Subcutaneous abdominal adipose tissue (tissue), 5 donors: Measurements from ENCODE around the gene USP49.

Source experiments
- H3K27ac ChIP-seq: one replicate; pipeline ENCODE4 v1.7.0; 2013; ENCODE audit warnings: low read depth, mild to moderate bottlenecking, inconsistent platforms, low read length, moderate library complexity
- H3K27me3 ChIP-seq, 5 donors: one replicate each; pipeline ENCODE4 v1.7.0; 2013; ENCODE audit warnings: low read length in 5 of 5, inconsistent platforms in 1 of 5; ENCODE audit not compliant: control insufficient read depth in 5 of 5, insufficient read depth in 4 of 5
- H3K36me3 ChIP-seq, 5 donors: one replicate each; pipeline ENCODE4 v1.7.0; 2013; ENCODE audit warnings: low read length in 5 of 5; ENCODE audit not compliant: control insufficient read depth in 5 of 5, insufficient read depth in 5 of 5
- H3K4me1 ChIP-seq, 5 donors: one replicate each; pipeline ENCODE4 v1.7.0; 2013; ENCODE audit warnings: low read length in 5 of 5, mild to moderate bottlenecking in 3 of 5, moderate library complexity in 1 of 5; ENCODE audit not compliant: control insufficient read depth in 5 of 5, insufficient read depth in 5 of 5
- H3K4me3 ChIP-seq, 5 donors: one replicate each; pipeline ENCODE4 v1.7.0; 2013; ENCODE audit warnings: low read length in 5 of 5, low read depth in 1 of 5
- H3K9ac ChIP-seq, 5 donors: one replicate each; pipeline ENCODE4 v1.7.0; 2013; ENCODE audit warnings: low read length in 5 of 5, mild to moderate bottlenecking in 4 of 5, moderate library complexity in 3 of 5
- H3K9me3 ChIP-seq, 5 donors: one replicate each; pipeline ENCODE4 v1.7.0; 2013; ENCODE audit warnings: low read length in 5 of 5; ENCODE audit not compliant: control insufficient read depth in 5 of 5
- donor health status: healthy.
- donor health status: healthy.
- donor health status: healthy.
- donor health status: healthy.
- donor health status: healthy.

The USP49 gene

DNA sequence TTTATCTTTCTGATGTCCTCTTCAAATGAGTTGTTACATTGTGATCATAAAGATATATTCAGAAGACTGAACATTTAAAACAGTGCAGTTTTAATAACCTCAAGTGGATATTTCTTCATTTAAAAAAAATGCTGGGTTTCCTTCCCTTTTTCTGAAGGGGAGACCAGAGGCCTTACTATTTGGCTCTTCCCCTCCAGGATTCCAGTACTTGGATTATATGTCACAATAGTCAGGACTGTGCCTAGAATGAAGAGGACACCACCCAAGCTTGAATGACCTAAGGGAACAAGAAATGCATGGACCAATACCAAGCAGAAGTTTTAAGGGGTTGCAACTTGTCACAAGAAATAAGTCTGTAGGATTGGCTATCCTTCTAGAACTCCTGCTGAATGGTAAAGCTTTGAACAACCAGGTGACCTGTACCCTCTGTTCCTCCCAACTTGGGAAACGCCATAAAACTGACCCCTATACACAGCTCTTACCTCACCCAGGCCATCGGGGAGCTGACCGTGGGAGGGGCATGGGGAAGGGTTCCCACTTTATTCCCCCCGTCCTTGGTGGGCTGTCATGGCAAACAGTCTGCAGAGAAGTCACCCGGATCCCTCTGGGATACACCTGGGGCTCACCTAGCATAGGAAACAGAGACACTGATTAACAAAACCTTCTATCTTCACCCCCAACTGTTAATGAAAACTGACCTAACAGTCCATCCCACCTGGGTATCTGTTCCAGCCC lies 117.5 kb downstream of the USP49 start:
- H3K27ac ChIP-seq, result no peak overlapping the region
- no peaks in the 10 kb centered on the region for H3K9me3 ChIP-seq
- peaks cover 9 to 35% (median 30%) of the 10 kb centered on the region in 5 donors for H3K4me1 ChIP-seq
- no peaks in the 10 kb centered on the region for H3K27me3 ChIP-seq
- peaks cover 3 to 38% (median 31%) of the 10 kb centered on the region in 5 donors for H3K36me3 ChIP-seq
- no peak overlapping the region for H3K4me3 ChIP-seq
- H3K9ac ChIP-seq, result peak overlapping the region in 2 of 5 donors; percentile 18 to 47

DNA sequence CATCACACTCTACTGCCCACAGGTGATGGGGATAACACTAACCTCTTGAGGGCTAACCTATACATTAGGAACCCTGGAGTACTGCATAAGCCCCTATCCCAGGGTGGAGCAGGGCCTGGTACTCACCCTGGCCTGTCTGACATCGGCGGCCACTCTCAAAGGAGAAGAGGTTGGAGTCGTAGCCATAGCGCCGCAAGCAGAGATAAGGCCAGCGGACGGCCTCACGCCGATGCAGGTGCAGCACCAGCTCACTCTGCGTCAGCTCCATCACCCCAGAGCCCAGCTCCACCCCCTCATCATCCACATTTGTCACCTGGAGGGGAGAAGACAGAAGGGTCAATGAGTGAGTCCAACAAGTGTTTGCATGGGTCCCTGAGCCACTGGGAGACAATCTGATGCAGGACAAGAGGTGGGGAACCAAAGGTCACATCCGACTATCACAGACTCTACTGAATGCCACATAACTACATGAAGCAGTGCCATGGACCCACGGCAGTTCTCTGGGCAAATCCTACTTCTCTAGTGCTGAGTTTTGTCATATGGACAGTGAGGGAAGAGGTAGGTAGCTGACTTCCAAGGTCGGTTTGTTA lies 119.8 kb downstream of the USP49 start:
- Histone ChIP-seq H3K36me3 (peaks cover 3 to 61% (median 54%) of the 10 kb centered on the region in 5 donors), H3K4me3 (no peak overlapping the region), H3K9ac (no peak overlapping the region), H3K27me3 (no peaks in the 10 kb centered on the region), H3K9me3 (no peaks in the 10 kb centered on the region), H3K27ac (no peak overlapping the region), H3K4me1 (peaks cover 7 to 22% (median 16%) of the 10 kb centered on the region in 5 donors)

DNA sequence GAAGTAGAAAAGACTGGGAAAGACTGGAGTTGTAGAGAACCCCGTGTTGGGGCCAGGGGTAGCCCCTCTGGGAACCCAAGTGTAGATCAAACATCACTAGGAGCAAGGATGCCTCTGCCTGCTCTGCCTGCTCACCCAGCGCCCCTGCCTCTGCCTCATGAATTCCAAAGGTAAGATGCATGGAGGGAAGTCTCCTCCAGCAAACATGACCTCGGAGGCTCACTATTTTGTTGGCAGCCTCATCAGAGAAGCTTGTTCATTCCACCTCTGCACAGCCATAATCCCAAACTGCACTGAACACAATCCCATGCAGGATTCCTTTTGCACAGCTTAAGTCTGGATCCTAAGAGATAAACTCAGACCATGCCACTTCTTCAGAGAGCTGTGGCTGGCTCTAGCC lies 120.3 kb downstream of the USP49 start:
- no peak overlapping the region for H3K4me3 ChIP-seq
- no peaks in the 10 kb centered on the region for H3K9me3 ChIP-seq
- H3K36me3 ChIP-seq, result peaks cover 3 to 65% (median 56%) of the 10 kb centered on the region in 5 donors
- H3K27me3 ChIP-seq, result no peaks in the 10 kb centered on the region
- H3K27ac ChIP-seq, result no peak overlapping the region
- H3K4me1 ChIP-seq, result peaks cover 7 to 22% (median 16%) of the 10 kb centered on the region in 5 donors
- H3K9ac ChIP-seq, result no peak overlapping the region

DNA sequence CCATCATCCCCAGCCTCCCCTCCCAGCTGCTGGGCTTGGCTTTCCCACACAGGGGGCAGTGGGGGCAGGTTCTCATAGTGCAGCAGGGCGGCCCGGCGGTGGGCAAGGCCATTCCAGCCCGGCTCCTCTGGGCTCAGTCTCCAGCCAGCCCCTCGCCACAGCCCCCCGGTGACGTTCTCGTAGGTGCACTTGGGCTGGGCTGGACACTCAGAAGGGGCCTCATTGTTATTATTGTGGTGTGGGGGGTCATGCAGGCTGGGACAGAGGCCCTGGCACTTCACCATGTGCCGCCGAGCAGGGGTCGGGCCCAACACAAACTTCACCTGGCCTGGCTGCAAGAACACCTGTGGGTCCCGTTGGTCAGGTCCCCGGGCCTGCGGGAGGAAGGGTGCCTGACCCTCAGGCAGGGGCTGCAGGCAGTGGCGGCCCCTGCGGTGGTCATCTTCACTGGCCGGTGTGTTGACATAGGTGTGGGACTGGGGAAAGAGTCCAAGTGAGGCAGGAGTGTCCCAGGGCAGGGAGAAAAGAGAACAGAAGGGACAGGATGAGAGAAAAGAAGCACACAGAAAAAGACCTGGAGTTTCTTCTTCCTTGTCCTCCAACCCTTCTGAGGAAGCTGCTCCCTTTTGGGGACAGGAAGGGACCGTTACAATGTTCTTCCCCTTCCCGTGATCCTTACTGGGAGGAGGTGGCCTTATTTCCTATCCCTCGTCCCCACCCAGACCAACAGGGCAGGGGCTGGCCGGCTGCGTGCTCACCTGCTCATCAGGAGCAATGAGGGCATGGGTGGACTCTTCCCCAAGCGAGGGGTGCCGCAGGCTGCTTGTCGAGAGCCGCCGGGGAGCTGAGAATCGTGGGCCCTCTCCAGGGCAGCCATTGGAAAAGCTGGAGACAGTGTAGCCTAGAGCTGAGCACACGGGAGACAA lies 123.9 kb downstream of the USP49 start:
- H3K4me3 ChIP-seq, result no peak overlapping the region
- no peak overlapping the region for H3K9ac ChIP-seq
- no peaks in the 10 kb centered on the region for H3K9me3 ChIP-seq
- H3K27me3 ChIP-seq, result no peaks in the 10 kb centered on the region
- H3K36me3 ChIP-seq, result peaks cover 0 to 63% (median 52%) of the 10 kb centered on the region in 5 donors
- H3K27ac ChIP-seq, result no peak overlapping the region
- H3K4me1 ChIP-seq, result peaks cover 0 to 13% (median 11%) of the 10 kb centered on the region in 5 donors

DNA sequence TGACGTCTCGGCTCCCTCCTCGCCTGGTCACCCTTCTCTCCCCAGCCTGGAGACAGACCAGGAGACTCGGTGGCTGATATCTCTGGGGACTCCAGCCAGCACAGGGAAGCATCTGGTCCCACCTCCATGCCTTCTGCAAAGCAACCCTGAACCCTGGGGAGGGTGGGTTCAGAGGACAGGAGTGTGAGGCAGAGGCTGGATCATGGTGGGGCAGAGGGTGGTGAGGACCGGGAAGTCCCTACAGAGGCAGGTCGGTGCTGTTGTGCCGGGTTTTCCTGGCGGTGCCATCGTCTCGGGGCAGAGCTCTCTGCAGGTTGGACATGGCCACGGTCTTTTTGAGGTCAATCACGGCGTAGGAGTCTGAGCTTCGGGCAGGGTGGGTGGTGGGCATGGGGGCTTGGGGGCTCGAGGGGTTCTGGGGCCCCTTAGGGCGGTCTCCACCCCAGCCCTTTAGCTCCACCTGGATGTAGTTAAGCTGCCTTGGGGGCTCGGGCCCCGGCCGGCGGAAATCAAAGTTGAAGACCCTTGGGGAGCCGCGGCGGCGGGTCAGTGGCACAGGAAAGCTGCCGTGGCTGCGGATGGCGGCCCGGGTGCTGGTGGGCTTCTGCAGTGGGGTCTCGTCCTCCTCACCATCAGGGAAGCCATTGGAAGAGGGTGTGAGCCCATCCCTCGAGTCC lies 124.7 kb downstream of the USP49 start:
- H3K36me3 ChIP-seq, result peaks cover 0 to 57% (median 50%) of the 10 kb centered on the region in 5 donors
- no peak overlapping the region for H3K4me3 ChIP-seq
- H3K4me1 ChIP-seq, result peaks cover 0 to 16% (median 12%) of the 10 kb centered on the region in 5 donors
- no peak overlapping the region for H3K27ac ChIP-seq
- H3K27me3 ChIP-seq, result no peaks in the 10 kb centered on the region
- H3K9me3 ChIP-seq, result no peaks in the 10 kb centered on the region
- H3K9ac ChIP-seq, result no peak overlapping the region

DNA sequence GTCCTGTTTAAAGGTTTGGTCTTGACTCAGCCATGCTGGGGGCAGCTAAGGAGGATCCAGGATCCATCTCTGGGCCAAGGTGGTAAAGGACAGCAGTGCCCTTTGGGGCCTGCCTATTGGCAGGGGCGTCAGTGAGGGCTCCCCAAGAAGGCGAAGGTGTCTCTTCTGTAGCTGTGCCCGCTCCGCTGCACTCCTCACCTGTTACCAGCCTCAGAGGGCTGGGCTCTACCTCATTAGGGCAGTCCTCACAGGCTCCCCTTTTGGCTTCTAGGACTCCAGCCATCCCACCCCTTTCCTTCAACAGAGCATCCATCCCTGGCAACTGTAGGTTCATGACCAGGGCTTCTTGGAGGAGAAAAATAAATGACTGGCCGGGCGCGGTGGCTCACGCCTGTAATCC lies 125.8 kb downstream of the USP49 start:
- H3K9ac ChIP-seq, result no peak overlapping the region
- H3K27me3 ChIP-seq, result no peaks in the 10 kb centered on the region
- no peaks in the 10 kb centered on the region for H3K9me3 ChIP-seq
- no peak overlapping the region for H3K27ac ChIP-seq
- H3K4me1 ChIP-seq, result peaks cover 0 to 16% (median 12%) of the 10 kb centered on the region in 5 donors
- peaks cover 0 to 46% (median 39%) of the 10 kb centered on the region in 5 donors for H3K36me3 ChIP-seq
- no peak overlapping the region for H3K4me3 ChIP-seq

DNA sequence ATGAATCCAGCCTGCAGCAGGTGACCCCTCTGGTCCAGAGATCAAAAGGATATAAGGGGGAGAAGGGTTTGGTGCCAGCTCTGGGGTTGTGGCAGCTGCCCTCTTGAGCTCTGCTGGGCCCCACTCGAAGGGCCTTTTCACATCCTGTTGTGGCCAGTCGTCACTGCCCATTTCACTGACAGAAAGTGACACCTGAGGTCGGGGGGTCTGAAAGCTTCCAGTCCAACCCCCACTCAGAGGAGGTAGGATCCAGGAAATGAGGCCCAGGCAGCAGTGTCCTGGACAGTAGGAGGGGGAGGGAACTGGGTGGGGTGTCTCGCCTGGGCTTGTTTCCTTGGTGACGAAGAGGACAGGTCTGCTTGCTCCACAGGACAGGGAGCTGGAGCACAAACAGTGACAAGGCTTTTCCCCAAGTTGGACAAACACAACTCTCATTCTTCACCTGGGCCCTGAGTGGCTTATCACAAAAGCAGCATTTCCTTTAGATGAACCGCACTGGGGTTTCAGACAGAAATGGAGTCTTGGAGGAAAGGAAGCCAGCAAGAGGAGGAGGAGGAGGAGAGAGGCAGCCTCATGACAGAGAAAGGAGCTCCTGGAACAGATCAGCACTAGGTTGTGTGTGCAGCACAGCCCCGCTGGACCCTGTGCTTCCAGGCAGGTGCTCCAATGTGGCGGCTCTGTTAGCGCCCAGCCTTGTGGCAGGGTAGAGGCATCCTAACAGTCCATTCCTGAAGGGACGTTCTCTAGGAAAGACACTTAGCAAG lies 126.4 kb downstream of the USP49 start:
- Histone ChIP-seq H3K4me1 (peaks cover 0 to 16% (median 12%) of the 10 kb centered on the region in 5 donors), H3K9ac (peak overlapping the region in 1 of 5 donors; percentile 35), H3K36me3 (peaks cover 0 to 41% (median 35%) of the 10 kb centered on the region in 5 donors), H3K4me3 (no peak overlapping the region), H3K27me3 (no peaks in the 10 kb centered on the region), H3K27ac (no peak overlapping the region), H3K9me3 (no peaks in the 10 kb centered on the region)

DNA sequence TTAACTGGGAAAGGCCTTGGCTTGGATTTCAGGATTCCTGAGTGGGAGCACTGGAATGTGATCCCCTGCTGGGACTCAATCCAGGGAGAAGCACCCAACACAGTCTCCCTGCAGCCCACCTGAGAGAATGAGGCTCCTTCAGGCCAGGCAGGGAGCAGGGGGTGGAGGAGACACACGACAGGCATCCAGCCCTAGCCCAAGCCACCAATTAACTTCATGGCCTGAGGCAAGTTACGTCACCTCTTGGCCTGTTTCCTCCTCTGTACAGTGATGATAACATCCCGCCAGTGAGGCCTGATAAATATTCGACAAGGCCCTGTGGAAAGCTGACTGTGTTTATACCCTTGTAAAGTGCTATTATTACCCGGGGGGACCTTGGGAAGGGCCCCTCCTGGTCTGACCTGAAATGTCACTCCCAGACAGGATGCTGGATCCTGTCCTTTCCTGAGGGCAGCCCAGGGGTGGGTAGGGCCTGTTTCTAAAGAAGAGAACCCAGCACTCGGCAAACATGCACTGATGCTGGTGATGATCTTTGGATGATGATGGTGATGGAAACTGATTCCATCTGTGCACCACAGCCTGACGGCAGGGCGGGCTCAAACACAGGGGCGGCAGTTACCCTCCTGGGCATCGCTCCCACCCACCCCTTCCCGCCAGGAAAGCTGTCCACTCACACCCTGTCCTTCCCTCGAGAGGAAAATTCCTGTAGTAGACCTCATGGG lies 127.9 kb downstream of the USP49 start:
- Histone ChIP-seq H3K4me1 (peaks cover 0 to 16% (median 12%) of the 10 kb centered on the region in 5 donors), H3K27me3 (no peaks in the 10 kb centered on the region), H3K4me3 (no peak overlapping the region), H3K27ac (no peak overlapping the region), H3K9ac (peak overlapping the region in 2 of 5 donors; percentile 16 to 17), H3K36me3 (peaks cover 0 to 30% (median 24%) of the 10 kb centered on the region in 5 donors), H3K9me3 (no peaks in the 10 kb centered on the region)
